ENCODE measurements around the gene AFAP1L1.

Gene AFAP1L1

DNA sequence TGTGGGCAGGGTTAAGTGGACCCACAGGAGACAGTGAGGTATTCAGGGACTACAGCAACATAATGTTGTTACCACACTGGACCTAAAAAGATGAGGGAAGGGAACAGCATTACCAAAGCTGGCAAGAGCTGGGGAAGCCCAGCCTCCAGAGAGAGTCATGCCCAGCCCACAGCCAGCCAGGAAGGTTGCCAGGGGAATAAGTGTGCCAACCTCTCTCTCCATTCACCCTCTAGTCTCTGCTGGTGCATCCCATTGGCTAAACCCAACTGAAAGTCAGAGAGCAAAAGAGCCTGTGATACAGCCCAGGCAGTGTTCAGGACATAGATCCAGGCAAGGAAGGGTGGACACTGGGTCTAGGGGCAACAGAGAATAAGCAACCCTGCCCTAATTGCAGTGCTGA is 35.8 kb upstream of the AFAP1L1 start:
- TF ChIP-seq CTCF (IDR thresholded peaks at IDR 0.05; ENCODE audit: low read depth, low read length), result no peak
- DNase-seq (ENCODE audit: extremely low read depth, low read depth), result no peak

DNA sequence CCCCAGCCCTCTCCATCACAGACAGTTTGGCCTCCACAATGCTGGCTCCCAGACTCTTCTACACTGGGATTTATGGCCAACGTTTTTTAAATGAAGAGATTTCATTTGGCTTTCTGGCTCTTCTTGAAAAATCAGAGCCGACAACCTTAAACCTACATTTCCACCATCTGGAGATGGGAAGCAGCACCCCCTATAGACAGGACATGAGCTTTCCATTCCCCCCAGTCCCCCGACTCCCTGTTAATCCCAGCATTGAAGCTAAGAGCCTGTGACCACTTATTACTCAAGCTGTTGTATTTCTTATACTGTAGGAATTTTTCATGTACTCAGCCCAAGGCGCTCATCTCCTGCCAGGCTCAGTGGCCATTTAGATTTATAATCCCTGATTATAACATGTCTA is 34.0 kb upstream of the AFAP1L1 start:
- TF ChIP-seq CTCF (IDR thresholded peaks at IDR 0.05; ENCODE audit: low read depth, low read length), result peak; percentile 12
- DNase-seq (ENCODE audit: extremely low read depth, low read depth), result no peak

DNA sequence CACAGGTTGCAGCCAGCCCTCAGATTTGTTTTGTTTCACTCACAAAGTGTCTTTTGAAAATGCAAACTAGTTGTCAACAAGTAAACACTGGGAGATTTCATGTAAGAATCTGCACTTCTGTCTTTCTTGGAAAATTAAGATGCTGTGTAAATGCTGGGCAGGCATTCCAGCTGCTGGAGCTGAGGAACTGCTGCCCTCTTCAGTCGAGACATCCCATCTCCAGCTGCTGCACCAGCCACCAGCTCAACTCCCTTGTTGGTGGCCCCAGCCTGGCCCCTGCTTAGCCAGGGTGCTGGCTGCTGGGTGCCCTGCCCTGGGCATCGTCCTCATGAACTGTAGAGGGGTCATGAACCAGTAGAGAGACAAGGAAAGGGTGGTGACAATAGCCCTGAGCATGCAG is 33.1 kb upstream of the AFAP1L1 start:
- DNase-seq (ENCODE audit: extremely low read depth, low read depth), result no peak
- peak; percentile 33 for TF ChIP-seq CTCF (IDR thresholded peaks at IDR 0.05; ENCODE audit: low read depth, low read length)

DNA sequence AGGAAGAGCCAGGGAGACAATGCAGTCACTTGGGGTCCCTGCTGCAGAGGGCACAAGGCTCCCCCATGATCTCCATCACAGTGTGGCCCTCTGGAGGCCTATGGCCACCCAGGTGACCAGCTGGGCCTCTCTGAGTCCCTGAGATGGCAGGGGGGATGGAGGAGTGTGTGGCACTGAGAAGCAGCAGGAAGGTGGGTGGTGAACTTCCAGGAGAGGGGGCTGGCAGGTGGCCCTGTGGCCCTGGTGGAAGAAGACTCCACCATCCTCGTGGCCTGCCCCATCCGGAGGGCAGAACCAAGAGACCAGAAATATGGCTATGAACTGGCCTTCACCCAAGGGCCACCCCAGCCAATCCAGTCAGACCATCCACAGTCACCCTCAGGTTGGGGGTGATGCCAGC is 31.7 kb upstream of the AFAP1L1 start:
- no peak for TF ChIP-seq CTCF (IDR thresholded peaks at IDR 0.05; ENCODE audit: low read depth, low read length)
- DNase-seq (ENCODE audit: extremely low read depth, low read depth), result no peak

DNA sequence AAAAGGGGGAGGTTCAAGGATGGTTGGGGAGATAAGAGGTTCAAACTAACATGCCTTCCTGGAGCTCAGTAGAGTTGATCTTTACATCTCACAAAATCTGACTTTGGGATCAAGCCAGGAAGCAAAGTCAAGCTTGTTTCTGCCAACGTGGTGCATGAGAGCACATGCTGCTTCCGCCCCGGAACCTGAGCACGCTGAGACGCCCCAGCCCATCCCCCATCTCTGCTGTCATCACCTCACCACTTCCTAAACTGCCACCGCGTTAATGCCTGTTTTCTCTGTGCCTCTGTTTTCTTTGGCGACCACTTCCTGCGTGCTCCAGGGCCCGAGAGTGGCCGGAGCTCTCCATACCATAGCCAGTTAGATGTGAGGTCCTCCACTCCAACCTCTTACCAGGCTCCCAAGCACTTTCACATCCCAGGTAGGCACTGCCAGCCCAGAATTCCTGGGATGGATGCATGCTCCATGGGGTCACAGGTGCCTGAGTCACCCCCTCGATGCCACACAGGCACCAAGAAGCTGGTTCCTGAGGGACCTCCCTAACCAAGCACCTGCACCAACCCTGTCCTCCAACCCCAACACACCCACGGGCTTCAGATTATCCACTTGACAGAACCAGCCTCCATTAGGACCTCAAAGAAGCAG is 31.2 kb upstream of the AFAP1L1 start:
- TF ChIP-seq CTCF (IDR thresholded peaks at IDR 0.05; ENCODE audit: low read depth, low read length), result no peak
- no peak for DNase-seq (ENCODE audit: extremely low read depth, low read depth)

GRCh38 chr5:149242339-149242738 is 29.3 kb upstream of the AFAP1L1 start:
- DNase-seq (ENCODE audit: extremely low read depth, low read depth), result no peak
- TF ChIP-seq CTCF (IDR thresholded peaks at IDR 0.05; ENCODE audit: low read depth, low read length), result no peak

DNA sequence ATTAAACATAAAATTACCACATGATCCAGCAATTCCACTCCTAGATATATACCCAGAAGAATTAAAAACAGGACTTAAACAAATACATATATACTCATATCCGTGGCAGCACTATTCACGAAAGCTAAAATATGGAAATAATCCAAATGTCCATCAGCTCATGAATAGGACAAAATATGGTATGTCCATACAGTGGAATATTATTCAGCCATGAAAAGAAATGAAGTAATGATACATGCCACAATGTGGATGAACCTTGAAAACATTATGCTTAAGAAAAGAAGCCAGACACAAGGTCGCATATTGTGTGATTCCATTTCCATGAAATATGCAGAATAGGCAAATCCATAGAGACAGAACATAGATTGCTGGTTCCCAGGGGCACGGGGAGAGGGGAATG is 24.8 kb upstream of the AFAP1L1 start:
- TF ChIP-seq CTCF (IDR thresholded peaks at IDR 0.05; ENCODE audit: low read depth, low read length), result no peak
- DNase-seq (ENCODE audit: extremely low read depth, low read depth), result no peak
